ENCODE measurements around the gene SMCO3. TPM values are rescaled to one million over a fixed set of nuclear protein-coding genes. Genes with fewer than 3 reads are reported as not detected.

Gene SMCO3
- total and polyA plus RNA-seq, 2 experiments from 2014 or later = 1.4 to 3.2 TPM

GRCh38 chr12:14782756-14783155 is 31.2 kb downstream of the SMCO3 start:
- no peak overlapping the region for H3K4me2 ChIP-seq

GRCh38 chr12:14781563-14781962 is 32.4 kb downstream of the SMCO3 start:
- Histone ChIP-seq H3K9me3 (ENCODE audit: low read depth) (no peaks in the 10 kb centered on the region), H3K27me3 (no peaks in the 10 kb centered on the region), H3K79me2 (peaks cover 9% of the 10 kb centered on the region), H4K20me1 (ENCODE audit: insufficient read depth, poor library complexity, severe bottlenecking) (no peaks in the 10 kb centered on the region), H3K36me3 (replicated peaks; ENCODE audit: insufficient read depth, low read depth) (no peaks in the 10 kb centered on the region), H3K4me1 (ENCODE audit: insufficient read depth) (peaks cover 12% of the 10 kb centered on the region), H3K4me3 (no peak overlapping the region), H3K9me2 (replicated peaks; ENCODE audit: insufficient read depth) (no peaks in the 10 kb centered on the region), H2AFZ (no peak overlapping the region), H3K27ac (peak overlapping the region; percentile 41), H3K4me2 (no peak overlapping the region)
- no peak for DNase-seq (ENCODE audit: low spot score)
- TF ChIP-seq EZH2 (IDR thresholded peaks at IDR 0.05; ENCODE audit: borderline replicate concordance) (no peak), EZH2phosphoT487 (IDR thresholded peaks at IDR 0.05; ENCODE audit: low read depth, severe bottlenecking, unreplicated experiment) (no peak), CTCF (IDR thresholded peaks at IDR 0.05; ENCODE audit: poor library complexity) (no peak)
- 24% methylated on average over 2 of the region's 2 CpGs for WGBS (ENCODE audit: low lambda C conversion rate, missing lambda C conversion rate)

More at GRCh38 chr12:14782756-14783155, 31.2 kb downstream of the SMCO3 start:
- Histone ChIP-seq H3K9me2 (replicated peaks; ENCODE audit: insufficient read depth) (no peaks in the 10 kb centered on the region), H3K4me3 (no peak overlapping the region), H3K79me2 (peaks cover under 1% of the 10 kb centered on the region), H2AFZ (no peak overlapping the region), H3K27ac (no peak overlapping the region), H3K27me3 (no peaks in the 10 kb centered on the region), H4K20me1 (ENCODE audit: insufficient read depth, poor library complexity, severe bottlenecking) (no peaks in the 10 kb centered on the region), H3K36me3 (replicated peaks; ENCODE audit: insufficient read depth, low read depth) (no peaks in the 10 kb centered on the region), H3K9me3 (ENCODE audit: low read depth) (no peaks in the 10 kb centered on the region), H3K4me1 (ENCODE audit: insufficient read depth) (no peaks in the 10 kb centered on the region)
- no peak for DNase-seq (ENCODE audit: low spot score)
- no peak for TF ChIP-seq EZH2phosphoT487 (IDR thresholded peaks at IDR 0.05; ENCODE audit: low read depth, severe bottlenecking, unreplicated experiment)
- no peak for TF ChIP-seq CTCF (IDR thresholded peaks at IDR 0.05; ENCODE audit: poor library complexity)
- TF ChIP-seq EZH2 (IDR thresholded peaks at IDR 0.05; ENCODE audit: borderline replicate concordance) = no peak

GRCh38 chr12:14780859-14781258 is 33.1 kb downstream of the SMCO3 start:
- no peaks in the 10 kb centered on the region for H3K36me3 ChIP-seq (replicated peaks; ENCODE audit: insufficient read depth, low read depth)
- H3K4me2 ChIP-seq = no peak overlapping the region
- H3K4me1 ChIP-seq (ENCODE audit: insufficient read depth) = peaks cover 19% of the 10 kb centered on the region
- H3K9me2 ChIP-seq (replicated peaks; ENCODE audit: insufficient read depth) = no peaks in the 10 kb centered on the region
- H3K27me3 ChIP-seq = no peaks in the 10 kb centered on the region
- peaks cover 16% of the 10 kb centered on the region for H3K79me2 ChIP-seq
- no peaks in the 10 kb centered on the region for H3K9me3 ChIP-seq (ENCODE audit: low read depth)
- no peak for DNase-seq (ENCODE audit: low spot score)
- WGBS (ENCODE audit: low lambda C conversion rate, missing lambda C conversion rate) = 89% methylated on average over 3 of the region's 3 CpGs
- TF ChIP-seq EZH2 (IDR thresholded peaks at IDR 0.05; ENCODE audit: borderline replicate concordance) (no peak), CTCF (IDR thresholded peaks at IDR 0.05; ENCODE audit: poor library complexity) (no peak), EZH2phosphoT487 (IDR thresholded peaks at IDR 0.05; ENCODE audit: low read depth, severe bottlenecking, unreplicated experiment) (no peak)
- no peak overlapping the region for H2AFZ ChIP-seq
- H4K20me1 ChIP-seq (ENCODE audit: insufficient read depth, poor library complexity, severe bottlenecking) = no peaks in the 10 kb centered on the region
- no peak overlapping the region for H3K27ac ChIP-seq
- no peak overlapping the region for H3K4me3 ChIP-seq

GRCh38 chr12:14779834-14780233 is 34.1 kb downstream of the SMCO3 start:
- DNase-seq (ENCODE audit: low spot score) = no peak
- Histone ChIP-seq H3K79me2 (peaks cover 26% of the 10 kb centered on the region), H3K27ac (no peak overlapping the region), H3K4me1 (ENCODE audit: insufficient read depth) (peaks cover 22% of the 10 kb centered on the region), H3K27me3 (no peaks in the 10 kb centered on the region), H4K20me1 (ENCODE audit: insufficient read depth, poor library complexity, severe bottlenecking) (no peaks in the 10 kb centered on the region), H3K9me3 (ENCODE audit: low read depth) (no peaks in the 10 kb centered on the region), H3K36me3 (replicated peaks; ENCODE audit: insufficient read depth, low read depth) (no peaks in the 10 kb centered on the region), H3K4me3 (no peak overlapping the region), H3K9me2 (replicated peaks; ENCODE audit: insufficient read depth) (no peaks in the 10 kb centered on the region), H2AFZ (no peak overlapping the region), H3K4me2 (no peak overlapping the region)
- 87% methylated on average over 2 of the region's 2 CpGs for WGBS (ENCODE audit: low lambda C conversion rate, missing lambda C conversion rate)
- TF ChIP-seq CTCF (IDR thresholded peaks at IDR 0.05; ENCODE audit: poor library complexity) (no peak), EZH2phosphoT487 (IDR thresholded peaks at IDR 0.05; ENCODE audit: low read depth, severe bottlenecking, unreplicated experiment) (no peak), EZH2 (IDR thresholded peaks at IDR 0.05; ENCODE audit: borderline replicate concordance) (no peak)
